Neural cell (in vitro differentiated cells): ENCODE measurements around the gene PDE10A. TPM values are rescaled to one million over a fixed set of nuclear protein-coding genes. Genes with fewer than 3 reads are reported as not detected.

Experiments
- H2AFZ ChIP-seq: fragments of 200-600, 300-800 bp; sonication (generic), shearing (Covaris generic); 2 replicates; pipeline ENCODE4 v1.6.0; 2014; ENCODE audit warnings: low read depth, mild to moderate bottlenecking, antibody characterized with exemption, low read length, moderate library complexity
- H3F3A ChIP-seq: fragments of 200-600 bp; shearing (Covaris generic); 2 replicates; pipeline ENCODE4 v1.6.1; 2016; ENCODE audit warnings: mild to moderate bottlenecking, moderate library complexity, mixed read lengths, antibody characterized with exemption, low read length; ENCODE audit not compliant: insufficient read depth, poor library complexity, severe bottlenecking
- H3K27ac ChIP-seq: fragments of 200-600, 300-800 bp; sonication (generic), shearing (Covaris generic); 2 replicates; pipeline ENCODE4 v1.5.1; 2014; ENCODE audit warnings: mild to moderate bottlenecking, low read length, moderate library complexity
- H3K27me3 ChIP-seq: fragments of 300-800, 200-600 bp; sonication (generic), shearing (Covaris generic); 2 replicates; pipeline ENCODE4 v1.6.0; 2014; ENCODE audit warnings: mild to moderate bottlenecking, low read depth, low read length, moderate library complexity; ENCODE audit not compliant: insufficient read depth
- H3K36me3 ChIP-seq: fragments of 300-800, 200-600 bp; sonication (generic), shearing (Covaris generic); 2 replicates; pipeline ENCODE4 v1.5.1; 2014; ENCODE audit warnings: mild to moderate bottlenecking, antibody characterized with exemption, low read length, moderate library complexity; ENCODE audit not compliant: insufficient read depth
- H3K4me2 ChIP-seq: fragments of 300-800, 200-600 bp; sonication (generic), shearing (Covaris generic); 2 replicates; pipeline ENCODE4 v1.6.0; 2014; ENCODE audit warnings: mild to moderate bottlenecking, low read length
- H3K4me3 ChIP-seq: fragments of 300-800, 200-600 bp; sonication (generic), shearing (Covaris generic); 2 replicates; pipeline ENCODE4 v1.5.1; 2014; ENCODE audit warnings: mild to moderate bottlenecking, low read length, moderate library complexity
- H3K79me2 ChIP-seq: fragments of 200-600 bp; shearing (Covaris generic); replicated peaks from 2 replicates; pipeline ENCODE4 v1.6.0; 2014; ENCODE audit warnings: mild to moderate bottlenecking, low read length, moderate library complexity; ENCODE audit not compliant: insufficient read depth
- H3K9ac ChIP-seq: fragments of 300-800, 200-600 bp; sonication (generic), shearing (Covaris generic); 2 replicates; pipeline ENCODE4 v1.6.1; 2016; ENCODE audit warnings: mild to moderate bottlenecking, low read length, mixed read lengths
- H3K9me2 ChIP-seq: fragments of 200-600 bp; shearing (Covaris generic); 2 replicates; pipeline ENCODE4 v1.6.1; 2016; ENCODE audit warnings: mild to moderate bottlenecking, low read length, mixed read lengths; ENCODE audit not compliant: insufficient read depth
- H3K9me3 ChIP-seq: fragments of 200-600, 300-800 bp; sonication (generic), shearing (Covaris generic); 2 replicates; pipeline ENCODE4 v1.6.1; 2016; ENCODE audit warnings: mild to moderate bottlenecking, mixed run types, low read length, moderate library complexity, mixed read lengths
- H4K20me1 ChIP-seq: fragments of 200-600 bp; shearing (Covaris generic); 2 replicates; pipeline ENCODE4 v1.6.1; 2016; ENCODE audit warnings: mild to moderate bottlenecking, mixed run types; ENCODE audit not compliant: insufficient read depth
- CTCF ChIP-seq: fragments of 450-650 bp; IDR thresholded peaks from 2 replicates; pipeline ENCODE4 v1.5.1; 2014; ENCODE audit warnings: antibody characterized with exemption, mild to moderate bottlenecking, moderate library complexity; ENCODE audit not compliant: poor library complexity, severe bottlenecking
- EP300 ChIP-seq: fragments of 450-650 bp; conservative IDR thresholded peaks from 2 replicates; pipeline ENCODE4 v1.6.1; 2014; ENCODE audit warnings: antibody characterized with exemption, mild to moderate bottlenecking, moderate library complexity; ENCODE audit not compliant: poor library complexity, severe bottlenecking
- EZH2 ChIP-seq: fragments of 200-600, 300-800 bp; shearing (Covaris generic), sonication (generic); IDR thresholded peaks from 2 replicates; pipeline ENCODE4 v1.6.1; 2014; ENCODE audit warnings: antibody characterized with exemption, low read length, borderline replicate concordance, mild to moderate bottlenecking; ENCODE audit not compliant: insufficient read depth, poor library complexity, severe bottlenecking
- MXI1 ChIP-seq: fragments of 450-650 bp; conservative IDR thresholded peaks from 2 replicates; pipeline ENCODE4 v1.6.1; 2014; ENCODE audit warnings: antibody characterized with exemption, mild to moderate bottlenecking; ENCODE audit not compliant: poor library complexity, severe bottlenecking
- POLR2AphosphoS5 ChIP-seq: IDR thresholded peaks from 2 replicates; pipeline ENCODE4 v1.6.1; 2012
- RAD21 ChIP-seq: fragments of 450-650 bp; conservative IDR thresholded peaks from 2 replicates; pipeline ENCODE4 v1.6.1; 2014; ENCODE audit warnings: antibody characterized with exemption, mild to moderate bottlenecking, moderate library complexity
- SMC3 ChIP-seq: fragments of 450-650 bp; conservative IDR thresholded peaks from 2 replicates; pipeline ENCODE4 v1.6.1; 2014; ENCODE audit warnings: antibody characterized with exemption, mild to moderate bottlenecking, moderate library complexity; ENCODE audit not compliant: poor library complexity
- TAF1 ChIP-seq: IDR thresholded peaks from 2 replicates; pipeline ENCODE4 v1.6.1; 2012; ENCODE audit warnings: low read depth
- polyA plus RNA-seq: library from polyadenylated mRNA; depleted of rRNA; stranded (reverse); fragments of >200 nt; gene quantifications from 2 replicates; pipeline ENCODE4 v1.2.3, GENCODE V29; 2014
- TF ChIP-seq, protein P1 (sequence below): IDR thresholded peaks from 2 replicates; pipeline ENCODE4 v1.6.1; 2012; ENCODE audit warnings: borderline replicate concordance

The PDE10A gene
- polyA plus RNA-seq, 1 donor from 2014 or later = 52.4 TPM

GRCh38 chr6:165701564-165702354, 38.7 kb upstream of the PDE10A start:
- Histone ChIP-seq H3K79me2 (no peaks in the 10 kb centered on the region), H3K9ac (no peak overlapping the region), H3K9me2 (no peaks in the 10 kb centered on the region), H3K4me3 (no peak overlapping the region), H2AFZ (no peak overlapping the region), H3K4me2 (no peak overlapping the region), H3K36me3 (no peaks in the 10 kb centered on the region), H3K9me3 (no peaks in the 10 kb centered on the region), H4K20me1 (no peaks in the 10 kb centered on the region), H3K27me3 (no peaks in the 10 kb centered on the region), H3F3A (no peaks in the 10 kb centered on the region), H3K27ac (no peak overlapping the region)
- TF ChIP-seq EZH2 (no peak), POLR2AphosphoS5 (no peak), SMC3 (no peak), MXI1 (no peak), CTCF (no peak), EP300 (no peak)

- Histone ChIP-seq H3K27ac (no peak overlapping the region), H3K79me2 (no peaks in the 10 kb centered on the region), H3K9me3 (no peaks in the 10 kb centered on the region), H3K4me2 (no peak overlapping the region), H3K9me2 (no peaks in the 10 kb centered on the region), H3F3A (no peaks in the 10 kb centered on the region), H2AFZ (no peak overlapping the region), H3K9ac (no peak overlapping the region), H3K27me3 (no peaks in the 10 kb centered on the region), H4K20me1 (no peaks in the 10 kb centered on the region), H3K36me3 (no peaks in the 10 kb centered on the region), H3K4me3 (no peak overlapping the region)
- TF ChIP-seq EZH2 = no peak
- TF ChIP-seq RAD21 = no peak
- no peak for TF ChIP-seq EP300
- TF ChIP-seq, protein P1, sequence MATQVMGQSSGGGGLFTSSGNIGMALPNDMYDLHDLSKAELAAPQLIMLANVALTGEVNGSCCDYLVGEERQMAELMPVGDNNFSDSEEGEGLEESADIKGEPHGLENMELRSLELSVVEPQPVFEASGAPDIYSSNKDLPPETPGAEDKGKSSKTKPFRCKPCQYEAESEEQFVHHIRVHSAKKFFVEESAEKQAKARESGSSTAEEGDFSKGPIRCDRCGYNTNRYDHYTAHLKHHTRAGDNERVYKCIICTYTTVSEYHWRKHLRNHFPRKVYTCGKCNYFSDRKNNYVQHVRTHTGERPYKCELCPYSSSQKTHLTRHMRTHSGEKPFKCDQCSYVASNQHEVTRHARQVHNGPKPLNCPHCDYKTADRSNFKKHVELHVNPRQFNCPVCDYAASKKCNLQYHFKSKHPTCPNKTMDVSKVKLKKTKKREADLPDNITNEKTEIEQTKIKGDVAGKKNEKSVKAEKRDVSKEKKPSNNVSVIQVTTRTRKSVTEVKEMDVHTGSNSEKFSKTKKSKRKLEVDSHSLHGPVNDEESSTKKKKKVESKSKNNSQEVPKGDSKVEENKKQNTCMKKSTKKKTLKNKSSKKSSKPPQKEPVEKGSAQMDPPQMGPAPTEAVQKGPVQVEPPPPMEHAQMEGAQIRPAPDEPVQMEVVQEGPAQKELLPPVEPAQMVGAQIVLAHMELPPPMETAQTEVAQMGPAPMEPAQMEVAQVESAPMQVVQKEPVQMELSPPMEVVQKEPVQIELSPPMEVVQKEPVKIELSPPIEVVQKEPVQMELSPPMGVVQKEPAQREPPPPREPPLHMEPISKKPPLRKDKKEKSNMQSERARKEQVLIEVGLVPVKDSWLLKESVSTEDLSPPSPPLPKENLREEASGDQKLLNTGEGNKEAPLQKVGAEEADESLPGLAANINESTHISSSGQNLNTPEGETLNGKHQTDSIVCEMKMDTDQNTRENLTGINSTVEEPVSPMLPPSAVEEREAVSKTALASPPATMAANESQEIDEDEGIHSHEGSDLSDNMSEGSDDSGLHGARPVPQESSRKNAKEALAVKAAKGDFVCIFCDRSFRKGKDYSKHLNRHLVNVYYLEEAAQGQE = no peak
- TF ChIP-seq TAF1 = no peak
- TF ChIP-seq CTCF = no peak
- no peak for TF ChIP-seq SMC3
- TF ChIP-seq MXI1 = no peak
- no peak for TF ChIP-seq POLR2AphosphoS5
Observed at GRCh38 chr6:165701005-165701404, 38.0 kb upstream of the PDE10A start.
